A673 (cell line): ENCODE results near the gene ARHGAP45. TPM values are rescaled to one million over a fixed set of nuclear protein-coding genes. Genes with fewer than 3 reads are reported as not detected.

Source experiments
- BruUV-seq: library from RNA; stranded (reverse); fragments of 400-500 nt; replicated peaks from 2 replicates; lab custom pipeline; 2021; lab: Mats Ljungman, UMichigan
- CTCF ChIA-PET: fragments of 300-600 bp; sonication (Branson Sonifier 250); formaldehyde crosslinking; loops from one replicate; lab custom pipeline; 2022; ENCODE audit warnings: antibody characterized with exemption; lab: Charles Lee
- POLR2A ChIA-PET: fragments of 300-600 bp; sonication (Branson Sonifier 250); formaldehyde crosslinking; loops from one replicate; lab custom pipeline; 2022; ENCODE audit warnings: antibody characterized with exemption; ENCODE audit not compliant: low non-redundant PET; lab: Charles Lee
- DNase-seq: peaks from one replicate; pipeline ENCODE4 v3.0.0-alpha.2; 2015; ENCODE audit warnings: low spot score
- H3K27ac ChIP-seq: fragments of 200-600 bp; sonication (generic); 2 replicates; pipeline ENCODE4 v1.5.1; 2016; ENCODE audit warnings: mixed run types, low read depth, mild to moderate bottlenecking, mixed read lengths, antibody characterized with exemption, low read length; ENCODE audit not compliant: poor library complexity, severe bottlenecking
- H3K27me3 ChIP-seq: fragments of 200-600 bp; sonication (generic); replicated peaks from 2 replicates; pipeline ENCODE4 v1.6.1; 2017; ENCODE audit warnings: mixed run types, low read depth, mild to moderate bottlenecking, mixed read lengths, antibody characterized with exemption, low read length; ENCODE audit not compliant: insufficient read depth, poor library complexity
- H3K36me3 ChIP-seq: fragments of 200-600 bp; sonication (generic); 2 replicates; pipeline ENCODE4 v1.6.1; 2016; ENCODE audit warnings: mixed run types, mild to moderate bottlenecking, mixed read lengths, antibody characterized with exemption, low read length; ENCODE audit not compliant: insufficient read depth, poor library complexity, severe bottlenecking
- H3K4me1 ChIP-seq: fragments of 200-600 bp; sonication (generic); 2 replicates; pipeline ENCODE4 v1.6.1; 2017; ENCODE audit warnings: mixed run types, mild to moderate bottlenecking, mixed read lengths, antibody characterized with exemption, low read length; ENCODE audit not compliant: insufficient read depth, poor library complexity, severe bottlenecking
- H3K4me3 ChIP-seq: fragments of 200-600 bp; sonication (generic); 2 replicates; pipeline ENCODE4 v1.5.1; 2016; ENCODE audit warnings: low read depth, mixed run types, mild to moderate bottlenecking, mixed read lengths, low read length; ENCODE audit not compliant: poor library complexity, severe bottlenecking
- H3K9me3 ChIP-seq: fragments of 200-600 bp; sonication (generic); 2 replicates; pipeline ENCODE4 v1.6.1; 2016; ENCODE audit warnings: mixed run types, low read depth, mild to moderate bottlenecking, mixed read lengths, antibody characterized with exemption, low read length; ENCODE audit not compliant: poor library complexity, severe bottlenecking
- EZH2 ChIP-seq: fragments of 200-600 bp; sonication (generic); IDR thresholded peaks from 2 replicates; pipeline ENCODE4 v1.6.1; 2017; ENCODE audit warnings: borderline replicate concordance, low read depth, mild to moderate bottlenecking, mixed read lengths, antibody characterized with exemption, low read length; ENCODE audit not compliant: poor library complexity, severe bottlenecking
- intact Hi-C: fragments of 100-400 bp; cut with micrococcal nuclease; formaldehyde crosslinking; loops from one replicate; pipeline ENCODE4 v1.10.0; 2022; ENCODE audit not compliant: unreplicated experiment
- total RNA-seq: library from RNA; stranded (reverse); gene quantifications from 2 replicates; pipeline ENCODE4 v1.2.3, GENCODE V29; 2021
- TF ChIP-seq, protein P1 (sequence below): fragments of 300-800, 200-600 bp; sonication (generic); conservative IDR thresholded peaks from 2 replicates; pipeline ENCODE4 v1.5.1; 2017; ENCODE audit warnings: low read depth, mild to moderate bottlenecking, antibody characterized with exemption, low read length, moderate library complexity, mixed read lengths

Gene ARHGAP45
- total RNA-seq, 1 experiment from 2014 or later, result 3.2 TPM

DNA sequence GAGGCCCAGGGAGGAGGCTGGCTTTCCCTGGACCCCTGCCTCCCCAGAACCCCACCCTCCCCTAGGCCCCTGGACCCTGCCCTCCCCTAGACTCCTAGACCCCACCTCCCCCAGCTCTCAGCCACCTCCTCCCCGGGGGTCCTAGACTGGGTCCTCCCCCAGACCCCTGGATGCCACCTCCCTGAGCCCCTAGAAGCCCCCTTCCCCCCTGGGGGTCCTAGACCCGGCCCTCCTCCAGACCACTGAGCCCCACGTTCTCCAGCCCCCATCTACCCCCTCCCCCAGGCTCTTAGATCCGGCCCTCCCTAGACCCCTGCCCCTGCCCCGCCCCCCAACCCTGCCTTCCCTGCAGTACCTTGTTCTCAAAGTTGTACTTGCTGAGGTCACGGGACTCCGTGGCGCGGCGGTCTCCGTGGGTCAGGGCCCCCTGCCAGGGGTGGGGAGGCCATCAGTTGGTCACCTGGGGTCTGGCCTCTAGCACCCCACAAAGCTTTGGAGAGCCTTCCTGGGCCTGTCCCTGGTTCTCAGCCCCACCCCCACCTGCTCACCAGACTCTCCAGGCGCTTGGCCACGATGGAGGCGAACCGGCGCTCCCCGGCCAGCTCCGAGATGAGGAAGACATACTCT, 44.8 kb downstream of the ARHGAP45 start:
- H3K27ac ChIP-seq, result no peak overlapping the region
- ChIA-PET CTCF (interaction anchor here (0.6 to 0.7 kb wide), 3 partner anchors 47 to 275 kb away, joined by 3 to 6 read pairs (median 3); partner anchors contain the start of gene CBARP), POLR2A (interaction anchor here (0.6 kb wide), 1 partner anchor 37 kb away, joined by 6 read pairs; no protein-coding TSS in a partner anchor)
- H3K4me1 ChIP-seq, result peaks cover 15% of the 10 kb centered on the region
- H3K36me3 ChIP-seq, result peaks cover 27% of the 10 kb centered on the region
- DNase-seq, result no peak
- TF ChIP-seq EZH2, result no peak
- TF ChIP-seq, protein P1, sequence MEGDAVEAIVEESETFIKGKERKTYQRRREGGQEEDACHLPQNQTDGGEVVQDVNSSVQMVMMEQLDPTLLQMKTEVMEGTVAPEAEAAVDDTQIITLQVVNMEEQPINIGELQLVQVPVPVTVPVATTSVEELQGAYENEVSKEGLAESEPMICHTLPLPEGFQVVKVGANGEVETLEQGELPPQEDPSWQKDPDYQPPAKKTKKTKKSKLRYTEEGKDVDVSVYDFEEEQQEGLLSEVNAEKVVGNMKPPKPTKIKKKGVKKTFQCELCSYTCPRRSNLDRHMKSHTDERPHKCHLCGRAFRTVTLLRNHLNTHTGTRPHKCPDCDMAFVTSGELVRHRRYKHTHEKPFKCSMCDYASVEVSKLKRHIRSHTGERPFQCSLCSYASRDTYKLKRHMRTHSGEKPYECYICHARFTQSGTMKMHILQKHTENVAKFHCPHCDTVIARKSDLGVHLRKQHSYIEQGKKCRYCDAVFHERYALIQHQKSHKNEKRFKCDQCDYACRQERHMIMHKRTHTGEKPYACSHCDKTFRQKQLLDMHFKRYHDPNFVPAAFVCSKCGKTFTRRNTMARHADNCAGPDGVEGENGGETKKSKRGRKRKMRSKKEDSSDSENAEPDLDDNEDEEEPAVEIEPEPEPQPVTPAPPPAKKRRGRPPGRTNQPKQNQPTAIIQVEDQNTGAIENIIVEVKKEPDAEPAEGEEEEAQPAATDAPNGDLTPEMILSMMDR, result no peak
- intact Hi-C loops, result loop anchor here (5.0 kb wide), 2 partner anchors 66 to 81 kb away; no protein-coding TSS in a partner anchor
- no peak overlapping the region for H3K4me3 ChIP-seq
- H3K27me3 ChIP-seq, result no peaks in the 10 kb centered on the region
- no TSS peak for BruUV-seq
- no peaks in the 10 kb centered on the region for H3K9me3 ChIP-seq

DNA sequence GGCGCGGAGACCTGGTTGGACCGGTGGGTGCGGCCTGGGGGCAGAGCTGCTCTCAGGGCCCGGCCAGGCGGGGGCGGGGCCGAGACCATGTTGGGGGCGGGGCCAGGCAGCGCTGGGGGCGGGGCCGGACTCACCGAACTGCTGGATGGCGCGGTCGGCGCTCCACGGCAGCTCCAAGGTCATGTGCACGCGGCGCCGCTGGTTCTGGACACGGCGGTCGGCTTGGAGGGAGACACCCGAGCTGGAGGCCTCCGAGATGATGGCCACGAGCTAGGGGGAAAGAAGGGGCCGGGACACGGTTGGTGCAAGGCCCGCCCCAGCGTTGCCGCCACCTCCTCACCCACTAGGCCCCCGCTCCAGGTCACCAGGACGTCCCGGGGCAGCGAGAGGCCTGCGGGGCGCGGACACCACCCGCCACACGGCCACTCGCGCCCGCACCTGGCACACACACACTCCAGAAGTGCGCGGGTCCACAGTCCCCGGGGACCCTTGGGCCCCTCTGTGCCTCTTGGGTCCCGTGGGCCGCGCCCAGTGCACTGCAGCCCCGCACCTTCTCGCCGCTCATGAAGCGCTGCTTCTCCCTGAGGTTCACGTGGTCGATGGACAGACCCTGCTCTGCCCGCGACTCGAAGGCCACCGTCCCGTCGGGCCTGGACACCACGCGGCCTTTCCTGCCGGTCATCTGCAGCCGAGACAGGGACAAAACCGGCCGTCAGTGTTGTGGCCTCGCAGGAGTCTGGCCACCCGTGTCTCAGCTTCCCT, 45.5 kb downstream of the ARHGAP45 start:
- POLR2A ChIA-PET, result interaction anchor here (0.6 kb wide), 1 partner anchor 37 kb away, joined by 6 read pairs; no protein-coding TSS in a partner anchor
- Histone ChIP-seq H3K9me3 (no peaks in the 10 kb centered on the region), H3K27me3 (no peaks in the 10 kb centered on the region), H3K36me3 (peaks cover 27% of the 10 kb centered on the region), H3K4me1 (peaks cover 9% of the 10 kb centered on the region), H3K4me3 (no peak overlapping the region), H3K27ac (peak overlapping the region; percentile 54)
- BruUV-seq, result no TSS peak
- DNase-seq, result no peak
- CTCF ChIA-PET, result interaction anchor here (0.6 to 1.4 kb wide), 5 partner anchors 11 to 276 kb away, joined by 3 to 6 read pairs (median 4); partner anchors contain the start of gene CBARP
- intact Hi-C loops, result loop anchor here (5.0 kb wide), 2 partner anchors 65 to 80 kb away; no protein-coding TSS in a partner anchor
- TF ChIP-seq, protein P1, result no peak
- TF ChIP-seq EZH2, result no peak
